ENCODE measurements around the gene AOPEP. TPM values are rescaled to one million over a fixed set of nuclear protein-coding genes. Genes with fewer than 3 reads are reported as not detected.

Gene AOPEP
- total and polyA plus RNA-seq, 2 of the 13 experiments (the other 11 are each of a cell fraction or from before 2014, with no cell fraction given) = 22.2 to 41.6 TPM

- intact Hi-C loops (cut with micrococcal nuclease; ENCODE audit: unreplicated experiment) = no loop called here
- TF ChIP-seq JDP2 (CRISPR knock-in tag; IDR thresholded peaks at IDR 0.05; ENCODE audit: borderline replicate concordance) = no peak
- no peak for TF ChIP-seq ZNF567 (CRISPR knock-in tag; IDR thresholded peaks at IDR 0.05; ENCODE audit: borderline replicate concordance)
- no peak for TF ChIP-seq THRA (CRISPR knock-in tag; IDR thresholded peaks at IDR 0.05; ENCODE audit: borderline replicate concordance)
- TF ChIP-seq ZNF652 (CRISPR knock-in tag; IDR thresholded peaks at IDR 0.05; ENCODE audit: borderline replicate concordance, low read depth) = no peak
- no peak for TF ChIP-seq ZNF143 (CRISPR knock-in tag; IDR thresholded peaks at IDR 0.05)
- no peak for TF ChIP-seq KMT2A (CRISPR knock-in tag; IDR thresholded peaks at IDR 0.05)
- TF ChIP-seq ELF3 (CRISPR knock-in tag; IDR thresholded peaks at IDR 0.05) = no peak
- no peak for TF ChIP-seq SSRP1 (CRISPR knock-in tag; IDR thresholded peaks at IDR 0.05)
- no peak for TF ChIP-seq ZNF30 (CRISPR knock-in tag; IDR thresholded peaks at IDR 0.05)
- TF ChIP-seq, protein P1, sequence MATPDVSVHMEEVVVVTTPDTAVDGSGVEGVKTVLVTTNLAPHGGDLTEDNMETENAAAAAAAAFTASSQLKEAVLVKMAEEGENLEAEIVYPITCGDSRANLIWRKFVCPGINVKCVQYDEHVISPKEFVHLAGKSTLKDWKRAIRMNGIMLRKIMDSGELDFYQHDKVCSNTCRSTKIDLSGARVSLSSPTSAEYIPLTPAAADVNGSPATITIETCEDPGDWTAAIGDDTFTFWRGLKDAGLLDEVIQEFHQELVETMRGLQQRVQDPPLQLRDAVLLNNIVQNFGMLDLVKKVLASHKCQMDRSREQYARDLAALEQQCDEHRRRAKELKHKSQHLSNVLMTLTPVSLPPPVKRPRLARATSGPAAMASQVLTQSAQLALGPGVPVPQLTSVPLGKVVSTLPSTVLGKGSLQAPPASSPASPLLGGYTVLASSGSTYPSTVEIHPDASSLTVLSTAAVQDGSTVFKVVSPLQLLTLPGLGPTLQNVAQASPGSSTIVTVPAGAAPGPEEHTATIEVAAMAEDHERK (CRISPR knock-in tag; IDR thresholded peaks at IDR 0.05; ENCODE audit: low read depth) = no peak
- no peak for TF ChIP-seq CBX2 (IDR thresholded peaks at IDR 0.05; ENCODE audit: low read depth, low read length)
- TF ChIP-seq CBX2 (CRISPR knock-in tag; IDR thresholded peaks at IDR 0.05; ENCODE audit: low read depth) = no peak
- TF ChIP-seq NR1H2 (CRISPR knock-in tag; IDR thresholded peaks at IDR 0.05; ENCODE audit: borderline replicate concordance, low read depth) = no peak
- TF ChIP-seq, protein P2, sequence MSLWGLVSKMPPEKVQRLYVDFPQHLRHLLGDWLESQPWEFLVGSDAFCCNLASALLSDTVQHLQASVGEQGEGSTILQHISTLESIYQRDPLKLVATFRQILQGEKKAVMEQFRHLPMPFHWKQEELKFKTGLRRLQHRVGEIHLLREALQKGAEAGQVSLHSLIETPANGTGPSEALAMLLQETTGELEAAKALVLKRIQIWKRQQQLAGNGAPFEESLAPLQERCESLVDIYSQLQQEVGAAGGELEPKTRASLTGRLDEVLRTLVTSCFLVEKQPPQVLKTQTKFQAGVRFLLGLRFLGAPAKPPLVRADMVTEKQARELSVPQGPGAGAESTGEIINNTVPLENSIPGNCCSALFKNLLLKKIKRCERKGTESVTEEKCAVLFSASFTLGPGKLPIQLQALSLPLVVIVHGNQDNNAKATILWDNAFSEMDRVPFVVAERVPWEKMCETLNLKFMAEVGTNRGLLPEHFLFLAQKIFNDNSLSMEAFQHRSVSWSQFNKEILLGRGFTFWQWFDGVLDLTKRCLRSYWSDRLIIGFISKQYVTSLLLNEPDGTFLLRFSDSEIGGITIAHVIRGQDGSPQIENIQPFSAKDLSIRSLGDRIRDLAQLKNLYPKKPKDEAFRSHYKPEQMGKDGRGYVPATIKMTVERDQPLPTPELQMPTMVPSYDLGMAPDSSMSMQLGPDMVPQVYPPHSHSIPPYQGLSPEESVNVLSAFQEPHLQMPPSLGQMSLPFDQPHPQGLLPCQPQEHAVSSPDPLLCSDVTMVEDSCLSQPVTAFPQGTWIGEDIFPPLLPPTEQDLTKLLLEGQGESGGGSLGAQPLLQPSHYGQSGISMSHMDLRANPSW (CRISPR knock-in tag; IDR thresholded peaks at IDR 0.05; ENCODE audit: borderline replicate concordance) = no peak
- TF ChIP-seq NR2F1 (CRISPR knock-in tag; IDR thresholded peaks at IDR 0.05) = no peak
- TF ChIP-seq PAWR (CRISPR knock-in tag; IDR thresholded peaks at IDR 0.05; ENCODE audit: borderline replicate concordance) = no peak
- TF ChIP-seq ZNF850 (CRISPR knock-in tag; conservative IDR thresholded peaks at IDR 0.05) = no peak
- TF ChIP-seq MXD1 (CRISPR knock-in tag; IDR thresholded peaks at IDR 0.05) = no peak
- TF ChIP-seq RARG (CRISPR knock-in tag; IDR thresholded peaks at IDR 0.05; ENCODE audit: low read depth) = no peak
- H4K20me1 ChIP-seq (ENCODE audit: insufficient read depth, low read length) = no peaks in the 10 kb centered on the region
- 10% methylated on average over 2 of the region's 2 CpGs for WGBS (ENCODE audit: low lambda C conversion rate)
- H3K36me3 ChIP-seq (replicated peaks in 1 of 2; ENCODE audit: control insufficient read depth in 1 of 2, insufficient read depth in 2 of 2, low read length in 2 of 2) = no peaks in the 10 kb centered on the region
- H3K9me3 ChIP-seq (ENCODE audit: low read length) = no peaks in the 10 kb centered on the region
- H3K4me1 ChIP-seq (ENCODE audit: insufficient read depth, low read length) = peaks cover 12% of the 10 kb centered on the region
- no peak overlapping the region for H3K9ac ChIP-seq (ENCODE audit: insufficient read depth, low read depth, low read length)
- POLR2A ChIA-PET = interaction anchor here (2.1 to 2.6 kb wide), 3 partner anchors 11 to 126 kb away, joined by 6 to 7 read pairs (median 7); partner anchors contain the start of gene PCAT7
- in situ Hi-C loops (cut with HindIII; ENCODE audit: extremely low pct_ligation_motif_present, low pct_unique_long_range_greater_than_20kb) = loop anchor here (5.0 kb wide), 1 partner anchor 452 kb away; no protein-coding TSS in a partner anchor
- FAIRE-seq (no peak), ATAC-seq (no peak), DNase-seq (ENCODE audit: low spot score) (no peak)
- H3K27ac ChIP-seq (ENCODE audit: extremely low read length, insufficient read depth, low read length) = no peak overlapping the region
- CTCF ChIA-PET (ENCODE audit: low intra/inter-chr PET ratio, low total read pairs) = interaction anchor here (1.4 to 1.6 kb wide), 3 partner anchors 447 to 487 kb away, joined by 7 to 14 read pairs (median 10); no protein-coding TSS in a partner anchor
- H2AFZ ChIP-seq (ENCODE audit: low read length) = no peak overlapping the region
- H3K4me3 ChIP-seq (replicated peaks in 1 of 3; ENCODE audit: insufficient read depth in 1 of 3, low read depth in 2 of 3, low read length in 3 of 3) = no peak overlapping the region
- H3K4me2 ChIP-seq (ENCODE audit: low read depth, low read length) = no peak overlapping the region
- H3K79me2 ChIP-seq (ENCODE audit: insufficient read depth, low read length) = no peaks in the 10 kb centered on the region
- no peaks in the 10 kb centered on the region for H3K27me3 ChIP-seq (ENCODE audit: control insufficient read depth in 1 of 2, insufficient read depth in 2 of 2, low read length in 2 of 2)
- no TSS peak for BruUV-seq (replicated peaks)
These were observed 45.9 kb upstream of the AOPEP start for GRCh38 chr9:94680621-94681020.
